Measurements from ENCODE around the gene C19orf67.

The C19orf67 gene

DNA sequence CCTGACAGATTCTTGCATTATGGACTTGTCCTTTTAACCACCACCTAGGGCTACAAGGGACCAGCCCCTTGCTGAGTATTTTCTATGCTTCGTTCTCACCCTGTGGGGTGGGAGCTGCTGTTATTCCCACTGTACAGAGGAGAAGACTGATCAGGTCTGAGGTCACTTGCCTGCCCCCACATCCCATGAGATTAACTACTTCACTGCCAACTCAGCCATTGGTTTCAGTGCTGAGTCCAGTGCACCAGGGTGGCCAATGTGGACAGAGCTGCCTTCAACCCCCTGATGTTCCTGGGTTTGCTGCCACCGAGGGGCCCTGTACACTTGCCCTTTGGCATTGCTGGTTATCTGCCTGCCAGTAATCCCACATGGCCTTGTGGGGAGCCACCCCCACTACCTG, 25.1 kb upstream of the C19orf67 start:
- no peak for DNase-seq (ENCODE audit: extremely low read depth in 1 of 2, low read depth in 1 of 2)

GRCh38 chr19:14107581-14108461, 22.2 kb upstream of the C19orf67 start:
- no peak for DNase-seq (ENCODE audit: extremely low read depth in 1 of 2, low read depth in 1 of 2)

DNA sequence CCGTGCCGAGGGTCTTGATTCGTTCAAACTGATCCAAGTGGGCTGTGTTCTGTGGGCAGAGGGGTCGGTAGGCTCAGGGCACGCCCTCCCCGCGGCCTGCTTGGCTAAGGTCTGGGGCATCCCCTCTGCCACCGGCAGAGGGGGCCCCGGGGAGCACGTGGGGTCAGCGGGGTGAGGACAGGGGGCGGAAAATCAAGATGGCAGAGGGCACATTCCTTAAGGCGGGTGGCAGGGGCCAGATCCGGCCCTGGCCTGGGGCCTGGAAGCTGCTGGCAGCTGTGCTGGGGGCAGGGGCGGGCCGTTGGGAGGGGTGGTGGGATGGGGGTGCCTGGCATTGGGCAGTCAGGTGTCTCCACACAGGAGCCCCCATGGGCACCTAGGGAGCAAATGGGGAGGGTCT, 21.3 kb upstream of the C19orf67 start:
- no peak for DNase-seq (ENCODE audit: extremely low read depth in 1 of 2, low read depth in 1 of 2)

GRCh38 chr19:14105680-14106079, 20.1 kb upstream of the C19orf67 start:
- DNase-seq (ENCODE audit: extremely low read depth in 1 of 2, low read depth in 1 of 2), result no peak

GRCh38 chr19:14103310-14103709, 17.7 kb upstream of the C19orf67 start:
- DNase-seq (ENCODE audit: extremely low read depth in 1 of 2, low read depth in 1 of 2), result no peak

GRCh38 chr19:14102756-14103155, 17.2 kb upstream of the C19orf67 start:
- DNase-seq (ENCODE audit: extremely low read depth in 1 of 2, low read depth in 1 of 2), result no peak

DNA sequence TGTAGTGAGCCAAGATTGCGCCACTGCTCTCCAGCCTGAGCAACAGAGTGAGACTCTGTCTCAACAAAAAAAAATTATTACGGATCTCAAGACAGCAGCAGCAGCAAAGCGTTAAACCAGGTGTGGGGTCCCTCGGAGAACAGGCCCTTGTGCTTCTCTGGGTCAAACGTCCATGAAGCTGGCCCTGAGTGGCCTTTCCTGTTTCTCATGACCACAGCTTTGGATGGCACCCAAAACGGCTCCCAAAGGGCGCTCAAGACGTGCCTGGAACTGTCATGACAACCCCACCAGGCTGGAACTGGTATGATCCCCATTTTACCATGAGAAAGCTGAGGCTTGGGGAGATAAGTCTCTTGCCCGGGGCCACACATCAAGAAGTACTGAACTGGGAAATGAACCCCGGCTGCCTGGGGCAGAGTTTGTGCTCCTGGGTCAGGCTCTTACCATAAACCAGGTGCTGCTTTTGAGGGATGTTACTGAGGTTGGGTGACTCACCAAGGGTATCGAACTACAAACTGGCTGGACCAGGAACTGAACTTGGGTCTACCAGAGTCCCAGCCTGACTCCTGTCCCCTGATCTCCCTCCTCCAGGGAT, 16.6 kb upstream of the C19orf67 start:
- DNase-seq (ENCODE audit: extremely low read depth in 1 of 2, low read depth in 1 of 2), result no peak

DNA sequence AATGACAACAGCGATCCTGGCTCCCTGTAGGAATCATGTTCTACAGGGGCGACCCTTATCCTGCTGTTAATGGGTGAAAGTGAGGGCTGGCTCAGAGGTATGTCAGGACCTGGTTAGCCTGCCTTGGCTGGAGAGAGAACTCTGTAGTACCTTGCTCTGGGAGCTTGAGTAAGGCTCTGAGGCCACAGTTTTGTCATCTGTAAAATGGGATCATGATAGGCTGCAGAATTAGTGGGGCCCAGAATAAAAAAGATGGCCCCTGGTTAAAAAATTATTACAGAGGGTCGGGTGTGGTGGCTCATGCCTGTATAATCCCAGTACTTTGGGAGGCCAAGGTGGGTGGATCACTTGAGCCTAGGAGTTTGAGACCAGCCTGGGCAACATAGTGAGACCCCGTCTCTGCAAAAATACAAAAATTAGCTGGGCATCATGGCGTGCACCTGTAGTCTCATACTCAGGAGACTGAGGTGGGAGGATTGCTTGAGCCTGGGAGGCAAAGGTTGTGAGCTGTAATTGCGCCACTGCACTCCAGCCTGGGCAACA, 15.5 kb upstream of the C19orf67 start:
- no peak for DNase-seq (ENCODE audit: extremely low read depth in 1 of 2, low read depth in 1 of 2)

GRCh38 chr19:14097532-14098151, 12.1 kb upstream of the C19orf67 start:
- no peak for DNase-seq (ENCODE audit: extremely low read depth in 1 of 2, low read depth in 1 of 2)

DNA sequence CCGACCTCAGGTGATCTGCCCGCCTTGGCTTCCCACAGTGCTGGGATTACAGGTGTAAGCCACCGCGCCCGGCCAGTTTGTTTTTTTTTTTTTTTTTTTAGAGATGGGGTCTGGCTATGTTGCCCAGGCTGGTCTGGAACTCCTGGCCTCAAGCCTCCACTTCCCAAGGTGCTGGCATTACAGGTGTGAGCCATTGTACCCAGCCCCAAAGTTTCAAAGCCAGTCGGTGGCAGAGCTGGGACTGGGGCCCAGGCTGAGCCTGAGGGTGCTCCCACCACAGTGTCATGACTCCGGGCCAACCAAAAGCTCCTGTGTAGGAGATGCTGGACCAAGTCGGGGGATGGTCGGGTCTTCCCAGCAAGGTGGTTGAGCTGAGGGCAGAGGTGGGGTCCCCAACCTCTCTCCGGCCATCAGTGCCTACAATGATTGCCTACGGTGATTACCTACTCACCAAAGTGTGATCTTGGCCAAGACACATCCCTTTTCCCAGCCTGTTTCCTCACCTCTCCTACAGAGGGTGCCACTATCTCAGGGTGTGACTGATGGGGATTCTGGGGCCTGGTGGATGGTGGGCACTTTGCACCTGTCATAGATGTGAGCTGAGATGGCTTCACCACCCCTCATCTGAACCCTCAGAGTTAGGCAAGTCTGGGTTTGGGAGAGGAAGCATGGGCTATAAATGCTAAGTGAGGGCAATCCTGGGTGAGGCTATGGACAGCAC, 10.8 kb upstream of the C19orf67 start:
- DNase-seq (ENCODE audit: extremely low read depth in 1 of 2, low read depth in 1 of 2), result no peak

- no peak for DNase-seq (ENCODE audit: extremely low read depth in 1 of 2, low read depth in 1 of 2)
Observed at GRCh38 chr19:14094854-14095253, 9.3 kb upstream of the C19orf67 start.

- DNase-seq (ENCODE audit: extremely low read depth in 1 of 2, low read depth in 1 of 2), result no peak
Observed at GRCh38 chr19:14093117-14093823, 7.7 kb upstream of the C19orf67 start.

- DNase-seq (ENCODE audit: extremely low read depth in 1 of 2, low read depth in 1 of 2), result no peak
Observed at GRCh38 chr19:14091813-14092462, 6.4 kb upstream of the C19orf67 start.

DNA sequence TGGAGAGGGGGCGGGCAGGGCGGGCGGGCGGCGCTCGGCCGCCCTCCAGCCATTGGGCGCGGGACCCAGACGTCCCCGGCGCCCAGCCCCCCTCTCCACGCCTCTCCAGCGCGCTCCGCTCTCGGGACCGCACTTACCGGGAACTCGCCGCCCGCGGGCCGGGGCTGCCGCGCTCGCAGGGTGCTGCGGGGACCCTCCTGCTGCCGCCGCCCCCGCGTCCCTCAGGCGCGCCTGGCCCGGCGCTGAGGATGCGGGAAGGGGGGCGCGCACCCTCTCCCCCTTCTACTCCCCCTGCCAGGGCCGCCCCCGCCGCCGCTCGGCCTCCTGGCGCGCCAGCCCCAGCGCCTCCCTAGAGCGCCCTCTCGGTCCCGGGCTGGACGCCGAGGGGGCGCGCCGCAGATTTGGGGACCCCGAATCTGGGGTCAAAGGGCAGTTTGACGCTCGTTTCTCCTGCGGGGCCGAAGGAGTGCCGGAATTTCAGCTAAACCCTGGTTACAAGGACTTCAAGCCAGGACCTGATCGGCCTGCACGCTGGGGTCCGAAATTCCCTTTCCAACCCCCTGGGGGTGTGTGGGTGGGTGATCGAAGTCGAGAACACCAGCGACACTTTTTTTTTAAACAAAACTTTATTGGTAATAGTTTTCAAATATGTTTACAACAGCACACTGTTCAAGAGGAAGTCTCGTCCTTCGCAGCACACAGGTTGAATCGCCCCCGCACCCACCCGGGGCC, 5.7 kb upstream of the C19orf67 start:
- DNase-seq (ENCODE audit: extremely low read depth in 1 of 2, low read depth in 1 of 2), result peak; percentile 25 to 57

DNA sequence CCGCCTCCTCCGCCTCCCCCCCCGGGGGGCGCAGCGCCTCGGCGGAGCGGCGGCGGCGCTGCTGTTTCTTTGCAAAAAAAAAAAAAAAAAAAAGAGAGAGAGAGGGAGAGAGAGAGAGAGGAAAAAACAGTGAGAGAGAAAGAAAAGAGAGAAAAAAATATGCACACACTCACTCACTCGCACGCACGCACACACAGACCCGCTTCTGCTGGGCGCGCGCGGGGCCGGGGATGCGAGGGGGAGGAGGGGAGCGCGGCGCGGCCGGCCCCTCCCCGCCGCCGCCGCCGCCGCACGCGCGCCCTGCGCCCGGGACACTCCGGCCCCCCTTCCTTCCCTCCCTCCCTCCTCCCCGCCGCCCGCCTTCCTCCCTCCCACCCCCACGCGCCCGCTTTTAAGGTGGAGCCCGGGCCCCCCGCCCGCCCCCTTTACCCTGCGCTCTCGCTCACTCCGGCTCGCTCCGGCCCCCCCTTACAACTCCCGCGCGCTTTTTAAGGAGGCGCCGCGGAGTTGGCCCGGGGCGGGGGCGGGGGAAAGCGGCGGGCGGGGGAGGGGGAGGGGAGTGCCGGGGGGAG, 5.0 kb upstream of the C19orf67 start, which contains the start of gene SAMD1:
SAMD1 (minus strand) TSS at position 243 of the 572 bp plus-strand sequence.
- DNase-seq (ENCODE audit: extremely low read depth in 1 of 2, low read depth in 1 of 2), result peak; percentile 64 to 71

DNA sequence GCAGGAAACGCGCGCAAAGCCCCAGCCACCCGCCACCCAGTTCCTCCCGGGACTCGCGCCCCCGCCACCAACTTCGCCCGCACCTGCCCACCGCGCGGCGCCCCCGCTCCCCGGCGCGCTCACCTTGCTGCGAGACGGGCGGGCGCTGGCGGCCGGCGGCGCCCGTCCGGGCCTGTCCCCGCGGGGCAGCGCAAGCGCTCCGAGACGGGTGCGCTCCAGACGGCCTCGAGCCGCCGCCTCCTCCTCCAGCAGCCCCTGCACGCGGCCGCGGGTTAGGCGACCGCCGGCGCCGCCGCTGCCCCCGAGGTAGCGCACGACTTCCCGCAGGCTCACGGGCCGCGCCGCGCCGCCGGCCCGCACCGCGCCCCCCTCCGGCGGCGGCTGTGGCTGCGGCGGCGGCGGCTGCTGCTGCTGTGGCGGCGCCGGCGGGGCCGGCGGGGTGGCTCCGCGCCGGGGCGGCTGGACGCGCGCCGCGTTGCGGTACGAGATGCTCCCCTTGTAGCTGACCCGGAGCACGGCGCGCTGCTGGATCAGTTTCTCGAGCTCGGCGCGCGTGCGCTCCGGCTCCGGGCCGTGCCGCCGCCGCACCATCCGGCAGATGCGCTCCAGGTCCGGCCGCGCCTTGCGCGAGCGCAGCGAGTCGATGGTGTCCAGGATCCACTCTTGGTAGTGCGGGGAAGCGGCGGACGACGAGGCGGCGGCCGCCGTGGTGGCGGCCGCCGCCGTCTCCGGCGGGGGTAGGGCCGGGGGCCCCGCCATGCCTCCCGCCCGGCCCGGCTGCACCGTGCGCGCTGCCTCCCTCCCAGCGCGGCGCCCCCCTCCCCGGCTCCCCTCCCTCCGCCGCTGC, 4.3 kb upstream of the C19orf67 start:
- DNase-seq (ENCODE audit: extremely low read depth in 1 of 2, low read depth in 1 of 2), result peak; percentile 25 to 30

DNA sequence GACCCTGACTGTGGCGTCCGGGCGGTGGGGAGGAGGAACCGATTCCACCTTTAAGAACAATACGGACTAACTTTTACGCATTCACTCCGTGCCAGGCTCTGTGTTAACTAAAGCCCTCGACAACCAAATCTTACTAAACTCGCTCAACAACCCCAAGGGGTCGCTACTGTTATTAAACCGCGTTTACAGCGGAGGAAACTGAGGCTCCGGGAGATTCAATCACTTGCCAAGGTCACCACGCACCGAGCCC, 3.8 kb upstream of the C19orf67 start:
- DNase-seq (ENCODE audit: extremely low read depth in 1 of 2, low read depth in 1 of 2), result no peak

Measured in stimulated activated CD8-positive, alpha-beta memory T cell treated with anti-CD3 and anti-CD28 coated beads, Interleukin-7, amount 100 ng/mL, for 48 hours (primary cell).